H1 (cell line): ENCODE data around the gene NIM1K. TPM values are rescaled to one million over a fixed set of nuclear protein-coding genes. Genes with fewer than 3 reads are reported as not detected.

Source experiments
- CTCF ChIA-PET: fragments of 300-600 bp; sonication (Branson Sonifier 250); formaldehyde crosslinking; loops from one replicate; lab custom pipeline; 2021; ENCODE audit not compliant: partially characterized antibody; lab: Charles Lee
- POLR2A ChIA-PET: fragments of 300-600 bp; sonication (Branson Sonifier 250); formaldehyde crosslinking; loops from one replicate; lab custom pipeline; 2021; ENCODE audit warnings: inconsistent platforms; ENCODE audit not compliant: partially characterized antibody; lab: Charles Lee
- DNase-seq, 2 experiments: peaks; one replicate each; pipeline versions ENCODE4 v3.0.0 to v3.0.0-alpha.2; 2010 to 2022; ENCODE audit warnings: low spot score in 2 of 2, low read depth in 1 of 2, mixed read lengths in 1 of 2
- FAIRE-seq: peaks from 2 replicates; lab custom pipeline; 2011; peaks lifted over from hg19 to GRCh38; lab: Jason Lieb, UNC
- H2AFZ ChIP-seq: 2 replicates; pipeline ENCODE4 v1.8.1; 2012; ENCODE audit warnings: low read length, inconsistent platforms
- H2AK5ac ChIP-seq: 2 replicates; pipeline ENCODE4 v1.6.1; 2013; ENCODE audit warnings: low read depth, low read length
- H2BK120ac ChIP-seq: replicated peaks from 2 replicates; pipeline ENCODE3; 2013; ENCODE audit warnings: low read depth, low read length, inconsistent platforms
- H2BK12ac ChIP-seq: 2 replicates; pipeline ENCODE4 v1.6.1; 2013; ENCODE audit warnings: low read depth, low read length
- H2BK15ac ChIP-seq: 2 replicates; pipeline ENCODE4 v1.6.1; 2013; ENCODE audit warnings: low read length
- H2BK20ac ChIP-seq: 2 replicates; pipeline ENCODE4 v1.6.1; 2013; ENCODE audit warnings: low read length
- H2BK5ac ChIP-seq: 2 replicates; pipeline ENCODE4 v1.6.1; 2013; ENCODE audit warnings: low read depth, low read length
- H3K14ac ChIP-seq: 2 replicates; pipeline ENCODE4 v1.6.1; 2013; ENCODE audit warnings: inconsistent platforms; ENCODE audit not compliant: insufficient read length
- H3K18ac ChIP-seq: 2 replicates; pipeline ENCODE4 v1.6.1; 2013; ENCODE audit warnings: low read length; ENCODE audit errors: extremely low read depth
- H3K23ac ChIP-seq: 2 replicates; pipeline ENCODE4 v1.6.1; 2013; ENCODE audit warnings: inconsistent platforms; ENCODE audit not compliant: insufficient read length
- H3K23me2 ChIP-seq: 2 replicates; pipeline ENCODE4 v1.6.1; 2013; ENCODE audit warnings: low read depth, low read length
- H3K27ac ChIP-seq: 2 replicates; pipeline ENCODE4 v1.6.1; 2011; ENCODE audit warnings: low read depth, low read length, inconsistent platforms
- H3K27me3 ChIP-seq, 4 experiments: replicated peaks in 1 of 4; 1 replicate in 1 of 4; 2 replicates in 3 of 4; pipeline versions ENCODE4 v1.6.1 to v1.8.1; 2011 to 2013; ENCODE audit warnings: low read length in 3 of 4, mild to moderate bottlenecking in 3 of 4, inconsistent platforms in 2 of 4, mixed read lengths in 2 of 4, moderate library complexity in 1 of 4; ENCODE audit not compliant: control insufficient read depth in 3 of 4, insufficient read depth in 3 of 4; ENCODE audit errors: extremely low read depth in 1 of 4
- H3K36me3 ChIP-seq, 4 experiments: 2 replicates each; pipeline versions ENCODE4 v1.6.1 to v1.8.1; 2011 to 2013; ENCODE audit warnings: mild to moderate bottlenecking in 4 of 4, low read length in 3 of 4, moderate library complexity in 2 of 4, control low read depth in 1 of 4, inconsistent platforms in 1 of 4; ENCODE audit not compliant: insufficient read depth in 4 of 4, control insufficient read depth in 2 of 4
- H3K4ac ChIP-seq: replicated peaks from 2 replicates; pipeline ENCODE3; 2013; ENCODE audit warnings: low read length, low read depth, mixed read lengths, inconsistent platforms; ENCODE audit not compliant: insufficient read length
- H3K4me1 ChIP-seq, 4 experiments: replicated peaks in 1 of 4; 1 replicate in 1 of 4; 2 replicates in 3 of 4; pipeline versions ENCODE4 v1.6.1 to v1.8.1; 2011 to 2013; ENCODE audit warnings: low read length in 3 of 4, inconsistent platforms in 2 of 4, mixed read lengths in 1 of 4; ENCODE audit not compliant: insufficient read depth in 4 of 4, control insufficient read depth in 3 of 4
- H3K4me2 ChIP-seq, 2 experiments: 2 replicates each; pipeline versions ENCODE4 v1.6.1 to v1.8.1; 2011 to 2013; ENCODE audit warnings: low read depth in 2 of 2, low read length in 2 of 2, control low read depth in 1 of 2, inconsistent platforms in 1 of 2, mild to moderate bottlenecking in 1 of 2; ENCODE audit not compliant: insufficient read depth in 1 of 2
- H3K4me3 ChIP-seq, 4 experiments: fragments of 200-600, 300-600 bp in 1 of 4; sonication (generic), shearing (Covaris generic), sonication (Bioruptor Twin) in 1 of 4; 2 replicates each; pipeline versions ENCODE4 v1.5.1 to v1.8.1; 2011 to 2016; ENCODE audit warnings: low read length in 4 of 4, low read depth in 3 of 4, control low read depth in 2 of 4, inconsistent platforms in 2 of 4, mild to moderate bottlenecking in 2 of 4, mixed read lengths in 1 of 4, moderate library complexity in 1 of 4; ENCODE audit not compliant: insufficient read depth in 2 of 4; ENCODE audit errors: extremely low read depth in 1 of 4
- H3K56ac ChIP-seq: replicated peaks from 2 replicates; pipeline ENCODE3; 2013; ENCODE audit warnings: low read depth, mild to moderate bottlenecking, mixed read lengths, low read length, inconsistent platforms; ENCODE audit not compliant: insufficient read length
- H3K79me1 ChIP-seq: 2 replicates; pipeline ENCODE4 v1.6.1; 2013; ENCODE audit warnings: low read depth, low read length, control low read depth
- H3K79me2 ChIP-seq, 2 experiments: 2 replicates each; pipeline versions ENCODE4 v1.6.1 to v1.8.1; 2012 to 2013; ENCODE audit warnings: low read length in 2 of 2, mild to moderate bottlenecking in 2 of 2, inconsistent platforms in 1 of 2; ENCODE audit not compliant: insufficient read depth in 2 of 2, control insufficient read depth in 1 of 2
- H3K9ac ChIP-seq, 4 experiments: replicated peaks in 1 of 4; 1 replicate in 1 of 4; 2 replicates in 3 of 4; pipeline versions ENCODE4 v1.6.1 to v1.8.1; 2011 to 2013; ENCODE audit warnings: low read depth in 3 of 4, low read length in 3 of 4, control low read depth in 2 of 4, mild to moderate bottlenecking in 2 of 4, moderate library complexity in 2 of 4, inconsistent platforms in 1 of 4; ENCODE audit errors: extremely low read depth in 1 of 4
- H3K9me3 ChIP-seq, 2 experiments: 2 replicates each; pipeline versions ENCODE4 v1.6.1 to v1.8.1; 2012 to 2013; ENCODE audit warnings: mild to moderate bottlenecking in 2 of 2, moderate library complexity in 2 of 2, control low read depth in 1 of 2, inconsistent platforms in 1 of 2, low read depth in 1 of 2, low read length in 1 of 2, mixed read lengths in 1 of 2; ENCODE audit not compliant: insufficient read depth in 2 of 2
- H4K20me1 ChIP-seq, 2 experiments: replicated peaks in 1 of 2; 2 replicates each; pipeline versions ENCODE3 to v1.8.1; 2011 to 2013; ENCODE audit warnings: inconsistent platforms in 2 of 2, low read length in 2 of 2, mild to moderate bottlenecking in 1 of 2; ENCODE audit not compliant: insufficient read depth in 2 of 2, control insufficient read depth in 1 of 2
- H4K5ac ChIP-seq: 2 replicates; pipeline ENCODE4 v1.6.1; 2013; ENCODE audit warnings: low read length, low read depth, mixed read lengths, inconsistent platforms; ENCODE audit not compliant: insufficient read length
- H4K8ac ChIP-seq: 2 replicates; pipeline ENCODE4 v1.8.0; 2013; ENCODE audit warnings: mild to moderate bottlenecking, moderate library complexity, low read length, inconsistent platforms; ENCODE audit not compliant: insufficient read depth; ENCODE audit errors: extremely low read depth
- H4K91ac ChIP-seq: replicated peaks from 2 replicates; pipeline ENCODE3; 2013; ENCODE audit warnings: low read length, mixed read lengths, inconsistent platforms; ENCODE audit not compliant: insufficient read length
- BRCA1 ChIP-seq: IDR thresholded peaks from 2 replicates; pipeline ENCODE4 v1.6.1; 2012; ENCODE audit warnings: low read depth, low read length, improper control_type of control experiment
- CBX5 ChIP-seq: fragments of 300-800, 300-1000 bp; sonication (generic); IDR thresholded peaks from 2 replicates; pipeline ENCODE4 v1.7.1; 2016; ENCODE audit warnings: antibody characterized with exemption, low read length, low read depth
- CEBPB ChIP-seq: IDR thresholded peaks from 2 replicates; pipeline ENCODE4 v1.6.1; 2012; ENCODE audit warnings: low read depth, low read length
- GABPA ChIP-seq: IDR thresholded peaks from 2 replicates; pipeline ENCODE4 v1.6.1; 2011; ENCODE audit warnings: mild to moderate bottlenecking, low read length, moderate library complexity, borderline replicate concordance; ENCODE audit not compliant: insufficient read depth
- RAD21 ChIP-seq, 2 experiments: IDR thresholded peaks in 1 of 2; conservative IDR thresholded peaks in 1 of 2; 2 replicates each; pipeline ENCODE4 v1.6.1; 2011; ENCODE audit warnings: low read depth in 2 of 2, low read length in 2 of 2, improper control_type of control experiment in 1 of 2, inconsistent platforms in 1 of 2, mild to moderate bottlenecking in 1 of 2, moderate library complexity in 1 of 2
- SP2 ChIP-seq: IDR thresholded peaks from 2 replicates; pipeline ENCODE4 v1.6.1; 2012; ENCODE audit warnings: mild to moderate bottlenecking, low read length, inconsistent platforms
- SRF ChIP-seq: IDR thresholded peaks from 2 replicates; pipeline ENCODE4 v1.6.1; 2011; ENCODE audit warnings: mild to moderate bottlenecking, low read depth, low read length, moderate library complexity
- YY1 ChIP-seq: IDR thresholded peaks from 2 replicates; pipeline ENCODE4 v1.6.1; 2011; ENCODE audit warnings: low read depth, mild to moderate bottlenecking, low read length
- WGBS, 2 experiments: shearing (Covaris generic) in 1 of 2; methylation state at CpG; one replicate each; pipeline versions ENCODE4 v1.1.6 to v1.1.7; 2013 to 2015; ENCODE audit warnings: low lambda C conversion rate in 2 of 2, mixed read lengths in 2 of 2, inconsistent platforms in 1 of 2, low coverage in 1 of 2, missing lambda C conversion rate in 1 of 2; ENCODE audit not compliant: insufficient replicate concordance in 2 of 2, insufficient coverage in 1 of 2, insufficient read length in 1 of 2; ENCODE audit errors: extremely low coverage in 1 of 2, missing lambda C conversion rate in 1 of 2; 5-methylcytosine and 5-hydroxymethylcytosine counted together
- polyA plus RNA-seq, 7 experiments: library from polyadenylated mRNA; depleted of rRNA in 3 of 7; stranded (reverse) in 5 of 7; unstranded in 2 of 7; fragments of >200 nt in 5 of 7; fragments of 200-250 nt in 2 of 7; gene quantifications; 1 replicate in 5 of 7; 2 replicates in 1 of 7; 4 replicates in 1 of 7; pipeline versions ENCODE4 v1.2.1 to v1.2.3, GENCODE V29; 2011 to 2013; ENCODE audit warnings: missing spikeins in 2 of 7, mixed read lengths in 2 of 7
- total RNA-seq: library from RNA; stranded (reverse); fragmentation: NEBNext Ultra II Directional; extraction: Animal tissue kit (Norgen Biotek cat#: 25700); gene quantifications from 2 replicates; pipeline ENCODE4 v1.2.1, GENCODE V29; 2021

The NIM1K gene
- total and polyA plus RNA-seq, 2 of the 8 experiments (the other 6 are each of a cell fraction or from before 2014, with no cell fraction given): not detected

GRCh38 chr5:43230707-43231106 is 38.7 kb downstream of the NIM1K start:
- Histone ChIP-seq H3K4me1 (no peaks in the 10 kb centered on the region), H2AK5ac (no peak overlapping the region), H3K9me3 (no peaks in the 10 kb centered on the region), H3K14ac (no peak overlapping the region), H4K20me1 (no peaks in the 10 kb centered on the region), H3K27me3 (no peaks in the 10 kb centered on the region), H3K18ac (no peak overlapping the region), H3K23ac (no peak overlapping the region), H2AFZ (no peak overlapping the region), H4K91ac (no peak overlapping the region), H2BK120ac (no peak overlapping the region), H3K4ac (no peak overlapping the region), H3K4me3 (no peak overlapping the region), H2BK20ac (no peak overlapping the region), H2BK15ac (no peak overlapping the region), H3K56ac (no peak overlapping the region), H3K23me2 (no peaks in the 10 kb centered on the region), H4K8ac (no peak overlapping the region), H4K5ac (no peak overlapping the region), H3K79me2 (no peaks in the 10 kb centered on the region), H3K79me1 (no peaks in the 10 kb centered on the region), H3K36me3 (no peaks in the 10 kb centered on the region), H3K9ac (no peak overlapping the region), H2BK5ac (no peak overlapping the region), H3K27ac (no peak overlapping the region), H2BK12ac (no peak overlapping the region), H3K4me2 (no peak overlapping the region)
- DNase-seq: no peak
- no peak for FAIRE-seq
- TF ChIP-seq CEBPB: no peak
- no peak for TF ChIP-seq YY1
- no peak for TF ChIP-seq SP2
- no peak for TF ChIP-seq RAD21 (IDR thresholded peaks at IDR 0.05 in 1 of 2, conservative IDR thresholded peaks at IDR 0.05 in 1 of 2; ENCODE audit: low read depth in 2 of 2, low read length in 2 of 2)
- TF ChIP-seq SRF: no peak
- TF ChIP-seq CBX5: no peak
- no peak for TF ChIP-seq BRCA1
- no peak for TF ChIP-seq GABPA
- POLR2A ChIA-PET: no interaction called here
- 88% methylated on average over 3 of the region's 3 CpGs; no CpG with 5 or more reads in 1 of the 2 experiments for WGBS, 2 experiments
- CTCF ChIA-PET: interaction anchor here (1.0 to 2.9 kb wide), 4 partner anchors 29 to 159 kb away, joined by 3 to 11 read pairs (median 4); no protein-coding TSS in a partner anchor
